NCI-H1417 (cell line): ENCODE data around the gene MGAT4A.
"Not testable (repeated sequence)": the region's sequence is repeated elsewhere in the genome, so short reads cannot be mapped to it uniquely, and the experiment has no call there.

Experiments
- DNase-seq, 3 experiments: peaks; one replicate each; lab custom pipeline; 2025; lab: John Stamatoyannopoulos, UW

MGAT4A gene

GRCh38 chr2:98702858-98703620 lies 27.9 kb downstream of the MGAT4A start:
- DNase-seq, result no peak

GRCh38 chr2:98702127-98702802 lies 28.7 kb downstream of the MGAT4A start:
- no peak for DNase-seq

- DNase-seq, result no peak
Measured at GRCh38 chr2:98701230-98701629, 29.7 kb downstream of the MGAT4A start.

- DNase-seq, result no peak
Measured at GRCh38 chr2:98698896-98699295, 32.0 kb downstream of the MGAT4A start.

- DNase-seq, result no peak
Measured at GRCh38 chr2:98697651-98698337, 33.1 kb downstream of the MGAT4A start.

GRCh38 chr2:98696200-98696599 lies 34.7 kb downstream of the MGAT4A start:
- DNase-seq, result no peak

GRCh38 chr2:98695255-98695654 lies 35.7 kb downstream of the MGAT4A start:
- no peak for DNase-seq

GRCh38 chr2:98693477-98693876 lies 37.5 kb downstream of the MGAT4A start:
- DNase-seq, result no peak

- DNase-seq, result no peak
Measured at GRCh38 chr2:98692090-98693054, 38.6 kb downstream of the MGAT4A start.

- DNase-seq, result no peak
Measured at GRCh38 chr2:98691303-98691702, 39.6 kb downstream of the MGAT4A start.

GRCh38 chr2:98685930-98686887 lies 44.7 kb downstream of the MGAT4A start:
- no peak for DNase-seq

- no peak for DNase-seq
Measured at GRCh38 chr2:98683728-98684127, 47.2 kb downstream of the MGAT4A start.

- DNase-seq, result no peak
Measured at GRCh38 chr2:98676742-98677141, 54.2 kb downstream of the MGAT4A start.

GRCh38 chr2:98674233-98674964 lies 56.5 kb downstream of the MGAT4A start:
- no peak for DNase-seq

- no peak for DNase-seq
Measured at GRCh38 chr2:98669675-98670074, 61.3 kb downstream of the MGAT4A start.

- DNase-seq, result no peak
Measured at GRCh38 chr2:98665677-98666076, 65.3 kb downstream of the MGAT4A start.

- no peak for DNase-seq
Measured at GRCh38 chr2:98664323-98664722, 66.6 kb downstream of the MGAT4A start.

- DNase-seq, result no peak
Measured at GRCh38 chr2:98663511-98664090, 67.3 kb downstream of the MGAT4A start.

GRCh38 chr2:98659491-98659840 lies 71.5 kb downstream of the MGAT4A start:
- DNase-seq, result not testable (repeated sequence)
